ENCODE results near the gene SOX13. TPM values are rescaled to one million over a fixed set of nuclear protein-coding genes. Genes with fewer than 3 reads are reported as not detected.

SOX13 gene
- total RNA-seq, 1 experiment from 2014 or later: 171 TPM

GRCh38 chr1:204062106-204062505 is 10.8 kb upstream of the SOX13 start:
- no peaks in the 10 kb centered on the region for H3K36me3 Mint-ChIP-seq
- ATAC-seq (no peak), DNase-seq (ENCODE audit: low spot score) (no peak)
- H3K9me3 Mint-ChIP-seq: no peaks in the 10 kb centered on the region
- TF ChIP-seq, protein P1, sequence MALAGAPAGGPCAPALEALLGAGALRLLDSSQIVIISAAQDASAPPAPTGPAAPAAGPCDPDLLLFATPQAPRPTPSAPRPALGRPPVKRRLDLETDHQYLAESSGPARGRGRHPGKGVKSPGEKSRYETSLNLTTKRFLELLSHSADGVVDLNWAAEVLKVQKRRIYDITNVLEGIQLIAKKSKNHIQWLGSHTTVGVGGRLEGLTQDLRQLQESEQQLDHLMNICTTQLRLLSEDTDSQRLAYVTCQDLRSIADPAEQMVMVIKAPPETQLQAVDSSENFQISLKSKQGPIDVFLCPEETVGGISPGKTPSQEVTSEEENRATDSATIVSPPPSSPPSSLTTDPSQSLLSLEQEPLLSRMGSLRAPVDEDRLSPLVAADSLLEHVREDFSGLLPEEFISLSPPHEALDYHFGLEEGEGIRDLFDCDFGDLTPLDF (CRISPR knock-in tag; IDR thresholded peaks at IDR 0.05): no peak
- TF ChIP-seq, protein P2, sequence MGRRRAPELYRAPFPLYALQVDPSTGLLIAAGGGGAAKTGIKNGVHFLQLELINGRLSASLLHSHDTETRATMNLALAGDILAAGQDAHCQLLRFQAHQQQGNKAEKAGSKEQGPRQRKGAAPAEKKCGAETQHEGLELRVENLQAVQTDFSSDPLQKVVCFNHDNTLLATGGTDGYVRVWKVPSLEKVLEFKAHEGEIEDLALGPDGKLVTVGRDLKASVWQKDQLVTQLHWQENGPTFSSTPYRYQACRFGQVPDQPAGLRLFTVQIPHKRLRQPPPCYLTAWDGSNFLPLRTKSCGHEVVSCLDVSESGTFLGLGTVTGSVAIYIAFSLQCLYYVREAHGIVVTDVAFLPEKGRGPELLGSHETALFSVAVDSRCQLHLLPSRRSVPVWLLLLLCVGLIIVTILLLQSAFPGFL (CRISPR knock-in tag; IDR thresholded peaks at IDR 0.05; ENCODE audit: borderline replicate concordance): no peak
- TF ChIP-seq, protein P3, sequence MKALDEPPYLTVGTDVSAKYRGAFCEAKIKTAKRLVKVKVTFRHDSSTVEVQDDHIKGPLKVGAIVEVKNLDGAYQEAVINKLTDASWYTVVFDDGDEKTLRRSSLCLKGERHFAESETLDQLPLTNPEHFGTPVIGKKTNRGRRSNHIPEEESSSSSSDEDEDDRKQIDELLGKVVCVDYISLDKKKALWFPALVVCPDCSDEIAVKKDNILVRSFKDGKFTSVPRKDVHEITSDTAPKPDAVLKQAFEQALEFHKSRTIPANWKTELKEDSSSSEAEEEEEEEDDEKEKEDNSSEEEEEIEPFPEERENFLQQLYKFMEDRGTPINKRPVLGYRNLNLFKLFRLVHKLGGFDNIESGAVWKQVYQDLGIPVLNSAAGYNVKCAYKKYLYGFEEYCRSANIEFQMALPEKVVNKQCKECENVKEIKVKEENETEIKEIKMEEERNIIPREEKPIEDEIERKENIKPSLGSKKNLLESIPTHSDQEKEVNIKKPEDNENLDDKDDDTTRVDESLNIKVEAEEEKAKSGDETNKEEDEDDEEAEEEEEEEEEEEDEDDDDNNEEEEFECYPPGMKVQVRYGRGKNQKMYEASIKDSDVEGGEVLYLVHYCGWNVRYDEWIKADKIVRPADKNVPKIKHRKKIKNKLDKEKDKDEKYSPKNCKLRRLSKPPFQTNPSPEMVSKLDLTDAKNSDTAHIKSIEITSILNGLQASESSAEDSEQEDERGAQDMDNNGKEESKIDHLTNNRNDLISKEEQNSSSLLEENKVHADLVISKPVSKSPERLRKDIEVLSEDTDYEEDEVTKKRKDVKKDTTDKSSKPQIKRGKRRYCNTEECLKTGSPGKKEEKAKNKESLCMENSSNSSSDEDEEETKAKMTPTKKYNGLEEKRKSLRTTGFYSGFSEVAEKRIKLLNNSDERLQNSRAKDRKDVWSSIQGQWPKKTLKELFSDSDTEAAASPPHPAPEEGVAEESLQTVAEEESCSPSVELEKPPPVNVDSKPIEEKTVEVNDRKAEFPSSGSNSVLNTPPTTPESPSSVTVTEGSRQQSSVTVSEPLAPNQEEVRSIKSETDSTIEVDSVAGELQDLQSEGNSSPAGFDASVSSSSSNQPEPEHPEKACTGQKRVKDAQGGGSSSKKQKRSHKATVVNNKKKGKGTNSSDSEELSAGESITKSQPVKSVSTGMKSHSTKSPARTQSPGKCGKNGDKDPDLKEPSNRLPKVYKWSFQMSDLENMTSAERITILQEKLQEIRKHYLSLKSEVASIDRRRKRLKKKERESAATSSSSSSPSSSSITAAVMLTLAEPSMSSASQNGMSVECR (CRISPR knock-in tag; IDR thresholded peaks at IDR 0.05; ENCODE audit: borderline replicate concordance): no peak
- TF ChIP-seq, protein P4, sequence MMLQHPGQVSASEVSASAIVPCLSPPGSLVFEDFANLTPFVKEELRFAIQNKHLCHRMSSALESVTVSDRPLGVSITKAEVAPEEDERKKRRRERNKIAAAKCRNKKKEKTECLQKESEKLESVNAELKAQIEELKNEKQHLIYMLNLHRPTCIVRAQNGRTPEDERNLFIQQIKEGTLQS (CRISPR knock-in tag; conservative IDR thresholded peaks at IDR 0.05): no peak
- TF ChIP-seq, protein P5, sequence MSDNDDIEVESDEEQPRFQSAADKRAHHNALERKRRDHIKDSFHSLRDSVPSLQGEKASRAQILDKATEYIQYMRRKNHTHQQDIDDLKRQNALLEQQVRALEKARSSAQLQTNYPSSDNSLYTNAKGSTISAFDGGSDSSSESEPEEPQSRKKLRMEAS (CRISPR knock-in tag; IDR thresholded peaks at IDR 0.05): no peak
- TF ChIP-seq, protein P6, sequence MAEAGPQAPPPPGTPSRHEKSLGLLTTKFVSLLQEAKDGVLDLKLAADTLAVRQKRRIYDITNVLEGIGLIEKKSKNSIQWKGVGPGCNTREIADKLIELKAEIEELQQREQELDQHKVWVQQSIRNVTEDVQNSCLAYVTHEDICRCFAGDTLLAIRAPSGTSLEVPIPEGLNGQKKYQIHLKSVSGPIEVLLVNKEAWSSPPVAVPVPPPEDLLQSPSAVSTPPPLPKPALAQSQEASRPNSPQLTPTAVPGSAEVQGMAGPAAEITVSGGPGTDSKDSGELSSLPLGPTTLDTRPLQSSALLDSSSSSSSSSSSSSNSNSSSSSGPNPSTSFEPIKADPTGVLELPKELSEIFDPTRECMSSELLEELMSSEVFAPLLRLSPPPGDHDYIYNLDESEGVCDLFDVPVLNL (CRISPR knock-in tag; IDR thresholded peaks at IDR 0.05; ENCODE audit: borderline replicate concordance, low read depth): no peak
- TF ChIP-seq ESRRA (CRISPR knock-in tag; IDR thresholded peaks at IDR 0.05; ENCODE audit: borderline replicate concordance) (no peak), ZBTB21 (CRISPR knock-in tag; IDR thresholded peaks at IDR 0.05; ENCODE audit: borderline replicate concordance) (no peak), MYBL2 (CRISPR knock-in tag; IDR thresholded peaks at IDR 0.05) (no peak), FOXJ3 (CRISPR knock-in tag; IDR thresholded peaks at IDR 0.05; ENCODE audit: borderline replicate concordance) (no peak), TEAD4 (CRISPR knock-in tag; IDR thresholded peaks at IDR 0.05) (no peak), MXD4 (CRISPR knock-in tag; IDR thresholded peaks at IDR 0.05; ENCODE audit: borderline replicate concordance) (no peak)
- TF ChIP-seq, protein P7, sequence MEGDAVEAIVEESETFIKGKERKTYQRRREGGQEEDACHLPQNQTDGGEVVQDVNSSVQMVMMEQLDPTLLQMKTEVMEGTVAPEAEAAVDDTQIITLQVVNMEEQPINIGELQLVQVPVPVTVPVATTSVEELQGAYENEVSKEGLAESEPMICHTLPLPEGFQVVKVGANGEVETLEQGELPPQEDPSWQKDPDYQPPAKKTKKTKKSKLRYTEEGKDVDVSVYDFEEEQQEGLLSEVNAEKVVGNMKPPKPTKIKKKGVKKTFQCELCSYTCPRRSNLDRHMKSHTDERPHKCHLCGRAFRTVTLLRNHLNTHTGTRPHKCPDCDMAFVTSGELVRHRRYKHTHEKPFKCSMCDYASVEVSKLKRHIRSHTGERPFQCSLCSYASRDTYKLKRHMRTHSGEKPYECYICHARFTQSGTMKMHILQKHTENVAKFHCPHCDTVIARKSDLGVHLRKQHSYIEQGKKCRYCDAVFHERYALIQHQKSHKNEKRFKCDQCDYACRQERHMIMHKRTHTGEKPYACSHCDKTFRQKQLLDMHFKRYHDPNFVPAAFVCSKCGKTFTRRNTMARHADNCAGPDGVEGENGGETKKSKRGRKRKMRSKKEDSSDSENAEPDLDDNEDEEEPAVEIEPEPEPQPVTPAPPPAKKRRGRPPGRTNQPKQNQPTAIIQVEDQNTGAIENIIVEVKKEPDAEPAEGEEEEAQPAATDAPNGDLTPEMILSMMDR (IDR thresholded peaks at IDR 0.05): no peak
- ChIA-PET POLR2A (no interaction called here), CTCF (interaction anchor here (0.9 to 1.0 kb wide), 2 partner anchors 11 to 191 kb away, joined by 3 read pairs; partner anchors contain the start of gene SOX13)
- H3K4me1 Mint-ChIP-seq: peaks cover 33% of the 10 kb centered on the region
- H3K27ac Mint-ChIP-seq: no peak overlapping the region
- no peak overlapping the region for H3K4me3 Mint-ChIP-seq
- H3K27me3 Mint-ChIP-seq (ENCODE audit: low read depth): no peaks in the 10 kb centered on the region

All from WTC11 (cell line).